ENCODE measurements around the gene ZNF766. TPM values are rescaled to one million over a fixed set of nuclear protein-coding genes. Genes with fewer than 3 reads are reported as not detected.

ZNF766 gene
- total and polyA plus RNA-seq, 12 donors: 2.3 to 21.4 (median 13.1) TPM

DNA sequence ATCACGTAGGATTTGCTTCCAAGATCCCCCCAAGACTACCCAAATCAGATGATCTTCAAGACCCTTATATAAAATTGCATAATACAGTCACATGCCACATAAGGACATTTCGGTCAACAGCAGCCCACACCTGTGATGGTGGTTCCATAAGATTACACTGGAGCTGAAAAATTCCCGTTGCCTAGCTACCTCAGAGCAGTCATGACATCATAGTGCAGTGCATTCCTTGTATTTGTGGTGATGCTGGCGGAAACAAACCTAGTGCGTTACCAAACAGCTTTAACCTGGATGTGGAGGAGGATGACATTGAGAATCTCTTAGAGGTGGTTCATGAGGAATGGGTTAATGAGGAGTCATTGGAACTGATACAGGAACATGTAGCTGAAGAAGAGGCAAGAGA lies 4.8 kb downstream of the ZNF766 start:
- no peak overlapping the region for H3K27ac ChIP-seq
- H3K36me3 ChIP-seq (replicated peaks in 1 of 2): no peaks in the 10 kb centered on the region
- H3K4me1 ChIP-seq (replicated peaks in 1 of 2): peaks cover 0 to 18% of the 10 kb centered on the region in 2 donors
- intact Hi-C loops (cut with DNase I): no loop called here
- no peaks in the 10 kb centered on the region for H3K27me3 ChIP-seq
- TF ChIP-seq, protein P1, sequence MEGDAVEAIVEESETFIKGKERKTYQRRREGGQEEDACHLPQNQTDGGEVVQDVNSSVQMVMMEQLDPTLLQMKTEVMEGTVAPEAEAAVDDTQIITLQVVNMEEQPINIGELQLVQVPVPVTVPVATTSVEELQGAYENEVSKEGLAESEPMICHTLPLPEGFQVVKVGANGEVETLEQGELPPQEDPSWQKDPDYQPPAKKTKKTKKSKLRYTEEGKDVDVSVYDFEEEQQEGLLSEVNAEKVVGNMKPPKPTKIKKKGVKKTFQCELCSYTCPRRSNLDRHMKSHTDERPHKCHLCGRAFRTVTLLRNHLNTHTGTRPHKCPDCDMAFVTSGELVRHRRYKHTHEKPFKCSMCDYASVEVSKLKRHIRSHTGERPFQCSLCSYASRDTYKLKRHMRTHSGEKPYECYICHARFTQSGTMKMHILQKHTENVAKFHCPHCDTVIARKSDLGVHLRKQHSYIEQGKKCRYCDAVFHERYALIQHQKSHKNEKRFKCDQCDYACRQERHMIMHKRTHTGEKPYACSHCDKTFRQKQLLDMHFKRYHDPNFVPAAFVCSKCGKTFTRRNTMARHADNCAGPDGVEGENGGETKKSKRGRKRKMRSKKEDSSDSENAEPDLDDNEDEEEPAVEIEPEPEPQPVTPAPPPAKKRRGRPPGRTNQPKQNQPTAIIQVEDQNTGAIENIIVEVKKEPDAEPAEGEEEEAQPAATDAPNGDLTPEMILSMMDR (IDR thresholded peaks at IDR 0.05): no peak
- no peak for TF ChIP-seq POLR2A (IDR thresholded peaks at IDR 0.05)
- H3K4me3 ChIP-seq: no peak overlapping the region
- no peak for DNase-seq
- H3K9me3 ChIP-seq (replicated peaks in 1 of 3): no peaks in the 10 kb centered on the region
- WGBS, 4 donors: 74 to 98% (median 87%) methylated on average over 5 of the region's 5 CpGs

DNA sequence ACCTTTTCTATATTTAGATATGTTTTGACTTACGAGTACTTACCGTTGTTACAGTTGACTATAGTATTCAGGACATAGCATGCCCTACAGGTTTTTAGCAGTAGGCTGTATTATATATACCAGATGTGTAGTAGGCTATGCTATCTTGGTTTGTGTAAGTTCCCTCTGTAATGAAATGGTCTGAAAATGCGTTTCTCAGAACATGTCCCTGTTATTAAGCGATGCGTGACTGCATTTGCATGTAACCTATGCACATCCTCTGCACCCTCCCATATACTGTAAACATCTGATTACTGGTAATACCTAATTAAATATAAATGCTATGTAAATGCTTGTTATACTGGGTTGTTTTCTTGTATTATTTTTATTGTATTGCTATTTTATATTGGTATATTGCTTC lies 6.6 kb downstream of the ZNF766 start:
- 91 to 95% (median 92%) methylated on average over 5 of the region's 5 CpGs for whole genome bisulfite sequencing, 4 donors
- TF ChIP-seq, protein P1 (IDR thresholded peaks at IDR 0.05): no peak
- no peak for TF ChIP-seq POLR2A (IDR thresholded peaks at IDR 0.05)
- H3K36me3 ChIP-seq (replicated peaks in 1 of 2): no peaks in the 10 kb centered on the region

DNA sequence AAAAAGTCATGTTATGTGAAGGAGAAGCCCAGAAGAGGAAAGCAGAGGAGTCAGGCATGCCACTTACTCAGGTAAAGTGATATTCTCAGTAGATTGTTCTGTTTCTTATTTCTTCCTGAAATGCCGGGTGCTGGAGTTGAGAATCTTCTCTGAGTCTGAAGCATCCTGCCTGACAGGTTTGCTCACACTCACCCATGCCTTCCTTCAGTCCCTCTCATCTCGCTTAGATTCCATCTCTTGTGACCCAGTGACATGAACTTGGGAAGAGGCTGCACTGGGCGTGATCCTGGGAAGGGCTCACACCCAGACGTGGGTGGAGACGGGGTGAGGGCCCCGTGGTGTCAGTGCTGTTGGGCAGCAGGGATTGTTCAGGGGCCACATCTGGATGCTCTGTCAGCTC lies 8.1 kb downstream of the ZNF766 start:
- Histone ChIP-seq H3K27ac (no peak overlapping the region), H3K4me1 (replicated peaks in 1 of 2) (peaks cover 0 to 6% of the 10 kb centered on the region in 2 donors), H3K9me3 (replicated peaks in 1 of 3) (no peaks in the 10 kb centered on the region), H3K27me3 (no peaks in the 10 kb centered on the region), H3K36me3 (replicated peaks in 1 of 2) (no peaks in the 10 kb centered on the region), H3K4me3 (no peak overlapping the region)
- 87 to 94% (median 94%) methylated on average over 6 of the region's 6 CpGs for WGBS, 4 donors
- intact Hi-C loops (cut with DNase I): no loop called here
- TF ChIP-seq, protein P1 (IDR thresholded peaks at IDR 0.05): no peak
- no peak for TF ChIP-seq POLR2A (IDR thresholded peaks at IDR 0.05)
- DNase-seq: no peak

More for the DNA sequence above, 6.6 kb downstream of the ZNF766 start:
- no peak for DNase-seq
- H3K27ac ChIP-seq: no peak overlapping the region
- no peaks in the 10 kb centered on the region for H3K27me3 ChIP-seq
- intact Hi-C loops (cut with DNase I): no loop called here
- peaks cover 0 to 11% of the 10 kb centered on the region in 2 donors for H3K4me1 ChIP-seq (replicated peaks in 1 of 2)
- H3K9me3 ChIP-seq (replicated peaks in 1 of 3): no peaks in the 10 kb centered on the region
- no peak overlapping the region for H3K4me3 ChIP-seq

DNA sequence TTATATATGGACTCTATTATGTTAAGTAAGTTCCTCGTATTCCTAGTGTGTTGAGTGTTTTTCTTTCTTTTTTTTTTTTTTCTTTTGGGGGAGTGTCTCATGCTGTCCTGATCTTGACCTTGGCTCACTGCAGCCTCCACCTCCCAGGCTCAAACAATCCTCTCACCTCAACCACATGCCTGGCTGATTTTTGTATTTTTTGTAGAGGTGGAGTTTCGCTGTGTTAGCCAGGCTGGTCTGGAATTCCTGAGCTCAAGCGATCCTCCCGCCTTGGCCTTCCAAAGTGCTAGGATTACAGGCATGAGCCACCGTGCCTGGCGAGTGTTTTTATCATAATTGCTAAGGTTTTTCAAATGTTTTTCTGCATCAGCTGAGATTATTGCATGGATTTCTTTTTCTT lies 16.9 kb downstream of the ZNF766 start:
- intact Hi-C loops (cut with DNase I): no loop called here
- TF ChIP-seq, protein P1 (IDR thresholded peaks at IDR 0.05): no peak
- no peak for TF ChIP-seq POLR2A (IDR thresholded peaks at IDR 0.05)
- WGBS, 4 donors: 69 to 82% (median 78%) methylated on average over 6 of the region's 6 CpGs
- no peaks in the 10 kb centered on the region for H3K9me3 ChIP-seq (replicated peaks in 1 of 3)
- H3K4me3 ChIP-seq: no peak overlapping the region
- H3K4me1 ChIP-seq (replicated peaks in 1 of 2): no peaks in the 10 kb centered on the region
- DNase-seq: peak in 1 of 7 donors; percentile 15
- no peak overlapping the region for H3K27ac ChIP-seq
- no peaks in the 10 kb centered on the region for H3K27me3 ChIP-seq
- H3K36me3 ChIP-seq (replicated peaks in 1 of 2): peaks cover 0 to 40% of the 10 kb centered on the region in 2 donors

Measured in adrenal gland (tissue), 12 donors.